AML-193 (cell line): ENCODE measurements around the gene CABLES1.

Experiments used
- DNase-seq, 2 experiments: peaks; one replicate each; lab custom pipeline; 2025; lab: John Stamatoyannopoulos, UW

The CABLES1 gene

DNA sequence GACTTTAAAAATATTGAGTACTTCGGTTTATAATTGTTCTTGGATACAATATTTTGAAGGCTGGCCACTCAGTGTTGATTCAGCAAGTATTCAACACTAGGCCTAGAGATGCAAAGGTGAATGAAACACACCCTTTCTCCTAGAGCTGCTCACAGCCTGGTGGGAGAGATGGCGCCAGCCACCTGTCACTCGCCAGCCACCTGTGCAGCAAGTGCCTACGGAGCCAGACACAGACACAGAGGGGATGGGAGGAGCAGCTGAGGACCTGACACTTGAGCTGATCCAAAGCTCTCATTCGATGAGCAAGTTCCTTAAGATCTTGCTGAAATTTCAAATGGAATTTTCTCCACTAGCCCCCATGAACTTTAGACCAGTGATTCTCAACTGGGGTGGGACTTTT lies 166.7 kb downstream of the CABLES1 start:
- DNase-seq, result no peak

DNA sequence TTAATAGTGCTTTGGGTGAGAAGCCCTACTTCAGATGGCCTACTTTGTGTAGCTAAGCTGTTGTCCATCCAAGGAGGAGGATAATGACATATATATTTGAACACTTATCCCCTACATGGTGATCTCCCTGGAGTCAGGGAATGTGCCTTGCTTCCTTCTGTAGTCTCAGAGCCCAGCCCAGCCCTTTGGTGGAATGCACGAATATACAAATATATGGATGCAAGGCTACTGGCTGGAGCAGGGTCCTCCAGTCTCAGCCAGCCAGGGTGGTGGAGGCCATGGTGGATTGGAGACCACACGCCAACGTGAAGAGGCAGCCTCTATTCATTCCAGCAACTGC lies 167.2 kb downstream of the CABLES1 start:
- DNase-seq, result no peak

DNA sequence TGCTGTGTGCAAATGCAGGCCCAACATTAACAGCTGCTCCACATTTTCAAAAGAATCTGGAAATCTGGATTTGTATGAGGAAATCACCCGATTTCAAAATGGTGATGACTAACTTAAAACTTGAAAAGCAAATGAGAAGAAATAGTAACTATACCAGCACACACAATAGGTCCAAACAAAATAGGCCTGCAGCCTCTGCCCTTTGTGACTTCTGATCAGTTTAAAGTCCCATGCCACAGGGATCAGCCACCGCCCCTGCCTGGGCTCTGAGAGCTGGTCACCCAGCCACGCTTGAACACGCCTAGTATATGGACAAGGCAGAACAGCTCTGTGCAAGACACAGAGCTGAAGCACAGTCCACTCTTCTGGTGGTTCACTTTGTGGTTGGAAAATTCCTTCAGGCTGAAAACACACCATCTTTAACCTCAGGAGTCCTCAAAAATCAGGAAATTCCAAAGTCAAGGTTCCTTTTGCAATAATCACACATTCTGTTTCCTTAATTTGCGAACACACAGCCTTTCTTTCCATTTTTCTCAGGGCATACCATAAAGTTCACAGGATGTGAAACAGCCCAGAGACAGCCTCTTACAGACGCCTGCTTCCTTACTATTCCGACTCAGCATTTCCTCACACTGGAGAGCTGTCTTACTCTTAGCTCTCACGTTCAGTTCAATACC lies 167.7 kb downstream of the CABLES1 start:
- no peak for DNase-seq

DNA sequence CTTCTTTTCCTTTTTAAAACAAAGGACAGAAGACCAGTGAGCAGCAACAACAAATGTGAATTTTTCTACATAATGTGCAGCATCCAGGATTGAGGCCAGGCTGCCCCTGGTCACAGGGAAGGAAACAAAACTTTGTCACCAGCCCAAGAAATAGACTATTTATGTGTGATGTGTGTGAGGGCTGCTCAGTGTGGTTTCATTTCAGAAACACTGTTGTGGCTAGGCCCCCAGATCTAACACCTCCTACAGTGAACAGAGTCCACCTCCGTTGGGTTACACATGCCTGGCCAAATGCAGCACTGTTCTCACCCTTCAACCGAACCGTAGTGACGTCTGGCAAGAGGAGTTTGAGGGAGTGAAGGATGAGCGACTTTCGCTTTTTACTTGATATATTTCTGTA lies 171.5 kb downstream of the CABLES1 start:
- DNase-seq, result no peak

DNA sequence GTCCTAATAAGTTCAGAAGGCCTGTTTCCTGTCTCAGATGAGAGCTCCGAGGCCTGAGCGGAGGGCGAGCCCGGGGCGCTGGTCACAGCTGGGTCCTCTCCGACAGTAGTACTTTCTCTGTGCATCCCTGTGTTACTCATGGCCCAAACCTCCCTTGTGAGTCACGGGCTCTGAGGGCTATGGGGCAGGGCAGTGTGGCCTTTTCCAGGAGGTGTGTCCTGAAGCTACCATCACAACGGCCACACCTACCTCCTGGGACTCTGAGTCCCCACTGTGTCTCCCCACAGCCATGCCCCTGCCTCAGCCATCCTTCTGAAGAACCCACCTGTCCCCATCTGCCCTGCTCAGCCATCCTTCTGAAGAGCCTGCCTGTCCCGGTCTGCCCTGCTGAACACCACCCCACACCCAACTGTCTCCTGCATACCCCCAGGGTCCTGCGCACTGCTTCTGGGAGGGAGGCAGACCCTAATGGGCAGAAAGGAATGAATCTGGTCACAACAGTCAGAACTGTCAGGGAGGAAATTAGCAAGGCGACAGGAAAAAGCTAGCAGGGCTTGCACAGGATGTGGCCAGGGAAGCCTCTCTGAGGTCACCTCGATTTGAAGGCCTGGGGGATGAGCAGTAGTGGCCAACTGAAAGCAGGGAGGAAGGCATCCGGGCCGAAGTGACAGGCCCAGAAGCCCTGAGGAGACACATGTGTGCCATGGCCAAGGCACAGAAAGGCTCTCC lies 172.4 kb downstream of the CABLES1 start:
- DNase-seq, result peak; percentile 66 to 69
